ENCODE results near the gene GSTM2. TPM values are rescaled to one million over a fixed set of nuclear protein-coding genes. Genes with fewer than 3 reads are reported as not detected.
"Not testable (repeated sequence)": the region's sequence is repeated elsewhere in the genome, so short reads cannot be mapped to it uniquely, and the experiment has no call there.

Gene GSTM2
- total RNA-seq, 2 experiments from 2014 or later = 0.38 to 0.76 TPM

GRCh38 chr1:109687641-109688499 is 20.0 kb downstream of the GSTM2 start, which contains the start of gene GSTM1:
GSTM1 (plus strand) TSS chr1:109687817; CDS start chr1:109687874, 57 bp downstream.
- ChIA-PET CTCF (ENCODE audit: unreplicated experiment) (no interaction called here), POLR2A (no interaction called here)
- Histone ChIP-seq H3K9me2 (ENCODE audit: insufficient read depth, low read length) (no peaks in the 10 kb centered on the region), H3K4me3 (ENCODE audit: low read depth, low read length, poor library complexity, severe bottlenecking) (no peak within 1 kb of the TSS), H3K36me3 (ENCODE audit: insufficient read depth, low read length) (no peaks in the 10 kb centered on the region), H3K9me3 (ENCODE audit: low read length) (no peaks in the 10 kb centered on the region), H3K4me1 (ENCODE audit: insufficient read depth, low read length, poor library complexity, severe bottlenecking) (no peaks in the 10 kb centered on the region), H4K20me1 (ENCODE audit: insufficient read depth, low read length) (no peaks in the 10 kb centered on the region), H3K79me2 (ENCODE audit: insufficient read depth, low read depth, low read length) (no peaks in the 10 kb centered on the region), H3K4me2 (ENCODE audit: low read length) (no peak within 1 kb of the TSS), H3K27ac (ENCODE audit: low read depth, low read length, poor library complexity, severe bottlenecking) (no peak within 1 kb of the TSS), H2AFZ (ENCODE audit: low read length) (no peak within 1 kb of the TSS)
- BruUV-seq (replicated peaks) = no TSS peak
- DNase-seq (ENCODE audit: low spot score) = no peak
- intact Hi-C loops (cut with micrococcal nuclease; ENCODE audit: unreplicated experiment) = no loop called here
- no peak for TF ChIP-seq CTCF (conservative IDR thresholded peaks at IDR 0.05; ENCODE audit: low read length)

- Histone ChIP-seq H3K27ac (ENCODE audit: low read depth, low read length, poor library complexity, severe bottlenecking) (no peak overlapping the region), H3K9me2 (ENCODE audit: insufficient read depth, low read length) (no peaks in the 10 kb centered on the region), H3K4me3 (ENCODE audit: low read depth, low read length, poor library complexity, severe bottlenecking) (no peak overlapping the region), H4K20me1 (ENCODE audit: insufficient read depth, low read length) (no peaks in the 10 kb centered on the region), H3K9me3 (ENCODE audit: low read length) (no peaks in the 10 kb centered on the region), H3K79me2 (ENCODE audit: insufficient read depth, low read depth, low read length) (no peaks in the 10 kb centered on the region), H3K4me1 (ENCODE audit: insufficient read depth, low read length, poor library complexity, severe bottlenecking) (no peaks in the 10 kb centered on the region), H3K4me2 (ENCODE audit: low read length) (no peak overlapping the region), H2AFZ (ENCODE audit: low read length) (no peak overlapping the region), H3K36me3 (ENCODE audit: insufficient read depth, low read length) (no peaks in the 10 kb centered on the region)
- no peak for DNase-seq (ENCODE audit: low spot score)
- TF ChIP-seq EZH2phosphoT487 (IDR thresholded peaks at IDR 0.05; ENCODE audit: borderline replicate concordance, low read depth, low read length) (no peak), CTCF (conservative IDR thresholded peaks at IDR 0.05; ENCODE audit: low read length) (no peak)
- ChIA-PET POLR2A (no interaction called here), CTCF (ENCODE audit: unreplicated experiment) (no interaction called here)
- intact Hi-C loops (cut with micrococcal nuclease; ENCODE audit: unreplicated experiment) = no loop called here
- BruUV-seq (replicated peaks) = no TSS peak
These were observed 22.1 kb downstream of the GSTM2 start for GRCh38 chr1:109689844-109690405.

GRCh38 chr1:109691759-109692158 is 23.9 kb downstream of the GSTM2 start:
- no peaks in the 10 kb centered on the region for H3K9me2 ChIP-seq (ENCODE audit: insufficient read depth, low read length)
- no peaks in the 10 kb centered on the region for H3K79me2 ChIP-seq (ENCODE audit: insufficient read depth, low read depth, low read length)
- H3K36me3 ChIP-seq (ENCODE audit: insufficient read depth, low read length) = no peaks in the 10 kb centered on the region
- BruUV-seq (replicated peaks) = no TSS peak
- DNase-seq (ENCODE audit: low spot score) = no peak
- no peaks in the 10 kb centered on the region for H3K4me1 ChIP-seq (ENCODE audit: insufficient read depth, low read length, poor library complexity, severe bottlenecking)
- intact Hi-C loops (cut with micrococcal nuclease; ENCODE audit: unreplicated experiment) = no loop called here
- H3K4me2 ChIP-seq (ENCODE audit: low read length) = no peak overlapping the region
- ChIA-PET CTCF (ENCODE audit: unreplicated experiment) (no interaction called here), POLR2A (no interaction called here)
- H3K27ac ChIP-seq (ENCODE audit: low read depth, low read length, poor library complexity, severe bottlenecking) = no peak overlapping the region
- H3K9me3 ChIP-seq (ENCODE audit: low read length) = no peaks in the 10 kb centered on the region
- no peaks in the 10 kb centered on the region for H4K20me1 ChIP-seq (ENCODE audit: insufficient read depth, low read length)
- H2AFZ ChIP-seq (ENCODE audit: low read length) = no peak overlapping the region
- TF ChIP-seq CTCF (conservative IDR thresholded peaks at IDR 0.05; ENCODE audit: low read length) = no peak
- no peak for TF ChIP-seq EZH2phosphoT487 (IDR thresholded peaks at IDR 0.05; ENCODE audit: borderline replicate concordance, low read depth, low read length)
- H3K4me3 ChIP-seq (ENCODE audit: low read depth, low read length, poor library complexity, severe bottlenecking) = no peak overlapping the region

DNA sequence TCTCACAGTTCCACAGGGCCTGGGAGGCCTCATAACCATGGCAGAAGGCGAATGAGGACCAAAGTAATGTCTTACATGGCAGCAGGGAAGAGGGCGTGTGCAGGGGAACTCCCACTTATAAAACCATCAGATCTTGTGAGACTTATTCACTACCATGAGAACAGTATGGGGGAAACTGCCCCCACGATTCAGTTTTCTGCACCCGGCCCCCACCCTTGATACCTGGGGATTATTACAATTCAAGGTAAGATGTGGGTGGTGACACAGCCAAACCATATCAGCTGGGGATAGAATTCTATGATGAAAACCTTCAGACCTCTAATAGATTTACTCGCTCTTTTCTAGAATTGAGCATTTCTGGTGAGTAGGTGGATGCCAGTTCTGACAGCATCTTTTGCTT is 26.5 kb downstream of the GSTM2 start:
- H3K4me2 ChIP-seq (ENCODE audit: low read length); H3K4me1 ChIP-seq (ENCODE audit: insufficient read depth, low read length, poor library complexity, severe bottlenecking); CTCF ChIA-PET (ENCODE audit: unreplicated experiment); H3K9me3 ChIP-seq (ENCODE audit: low read length); H3K79me2 ChIP-seq (ENCODE audit: insufficient read depth, low read depth, low read length); H3K4me3 ChIP-seq (ENCODE audit: low read depth, low read length, poor library complexity, severe bottlenecking); H3K36me3 ChIP-seq (ENCODE audit: insufficient read depth, low read length); POLR2A ChIA-PET; H3K9me2 ChIP-seq (ENCODE audit: insufficient read depth, low read length); H4K20me1 ChIP-seq (ENCODE audit: insufficient read depth, low read length); intact Hi-C loops (cut with micrococcal nuclease; ENCODE audit: unreplicated experiment); DNase-seq (ENCODE audit: low spot score); H2AFZ ChIP-seq (ENCODE audit: low read length); BruUV-seq (replicated peaks); H3K27ac ChIP-seq (ENCODE audit: low read depth, low read length, poor library complexity, severe bottlenecking): not testable (repeated sequence)
